Astrocyte (in vitro differentiated cells and primary cell): Measurements from ENCODE around the gene NBEA. TPM values are rescaled to one million over a fixed set of nuclear protein-coding genes. Genes with fewer than 3 reads are reported as not detected.

Experiments
- DNase-seq: peaks from one replicate; pipeline ENCODE4 v3.0.0-alpha.2; 2010; ENCODE audit warnings: low read depth
- FAIRE-seq: peaks from 2 replicates; lab custom pipeline; 2011; peaks lifted over from hg19 to GRCh38; lab: Jason Lieb, UNC
- H2AFZ ChIP-seq: 2 replicates; pipeline ENCODE4 v1.6.0; 2012; ENCODE audit warnings: low read depth, low read length, inconsistent platforms
- H3K27ac ChIP-seq: 2 replicates; pipeline ENCODE4 v1.5.1; 2011; ENCODE audit warnings: low read depth, low read length, inconsistent platforms
- H3K27me3 ChIP-seq: 2 replicates; pipeline ENCODE4 v1.6.0; 2011; ENCODE audit warnings: low read length, inconsistent platforms; ENCODE audit not compliant: insufficient read depth
- H3K36me3 ChIP-seq: 2 replicates; pipeline ENCODE4 v1.5.1; 2011; ENCODE audit warnings: low read length, inconsistent platforms; ENCODE audit not compliant: insufficient read depth
- H3K4me1 ChIP-seq: 2 replicates; pipeline ENCODE4 v1.5.1; 2011; ENCODE audit warnings: low read length, inconsistent platforms; ENCODE audit not compliant: insufficient read depth
- H3K4me2 ChIP-seq: 2 replicates; pipeline ENCODE4 v1.6.0; 2012; ENCODE audit warnings: low read length, inconsistent platforms
- H3K4me3 ChIP-seq: 2 replicates; pipeline ENCODE4 v1.5.1; 2011; ENCODE audit warnings: low read depth, mild to moderate bottlenecking, low read length, inconsistent platforms; ENCODE audit not compliant: insufficient read depth
- H3K79me2 ChIP-seq: 2 replicates; pipeline ENCODE4 v1.6.0; 2012; ENCODE audit warnings: mild to moderate bottlenecking, low read length, inconsistent platforms; ENCODE audit not compliant: insufficient read depth
- H3K9ac ChIP-seq: 2 replicates; pipeline ENCODE4 v1.6.0; 2012; ENCODE audit warnings: mild to moderate bottlenecking, low read length, inconsistent platforms
- H3K9me3 ChIP-seq: 2 replicates; pipeline ENCODE4 v1.5.1; 2012; ENCODE audit warnings: low read depth, mild to moderate bottlenecking, low read length, inconsistent platforms; ENCODE audit not compliant: insufficient read depth
- H4K20me1 ChIP-seq: 2 replicates; pipeline ENCODE4 v1.6.0; 2012; ENCODE audit warnings: low read length, inconsistent platforms; ENCODE audit not compliant: insufficient read depth
- H3K27ac Mint-ChIP-seq: one replicate; pipeline ENCODE4 v1.8.0; 2021; ENCODE audit warnings: mild to moderate bottlenecking, mixed read lengths; ENCODE audit not compliant: unreplicated experiment
- H3K27me3 Mint-ChIP-seq: one replicate; pipeline ENCODE4 v1.8.0; 2021; ENCODE audit warnings: low read depth, mixed read lengths; ENCODE audit not compliant: unreplicated experiment
- H3K36me3 Mint-ChIP-seq: one replicate; pipeline ENCODE4 v1.8.0; 2021; ENCODE audit warnings: low read depth, mixed read lengths; ENCODE audit not compliant: unreplicated experiment
- H3K4me1 Mint-ChIP-seq: one replicate; pipeline ENCODE4 v1.8.0; 2021; ENCODE audit warnings: low read depth, mixed read lengths; ENCODE audit not compliant: unreplicated experiment
- H3K4me3 Mint-ChIP-seq: one replicate; pipeline ENCODE4 v1.8.0; 2021; ENCODE audit warnings: mild to moderate bottlenecking, moderate library complexity, mixed read lengths; ENCODE audit not compliant: unreplicated experiment
- H3K9me3 Mint-ChIP-seq: one replicate; pipeline ENCODE4 v1.8.0; 2021; ENCODE audit warnings: mild to moderate bottlenecking, mixed read lengths; ENCODE audit not compliant: unreplicated experiment
- EZH2 ChIP-seq: IDR thresholded peaks from 2 replicates; pipeline ENCODE4 v1.6.1; 2012; ENCODE audit warnings: mild to moderate bottlenecking, low read length, inconsistent platforms; ENCODE audit not compliant: insufficient read depth
- total RNA-seq: library from RNA; stranded (reverse); gene quantifications from 2 replicates; pipeline ENCODE4 v1.2.1, GENCODE V29; 2021
- TF ChIP-seq, protein P1 (sequence below): IDR thresholded peaks from 2 replicates; pipeline ENCODE4 v1.5.1; 2011; ENCODE audit warnings: low read depth, mild to moderate bottlenecking, inconsistent platforms, low read length, moderate library complexity; ENCODE audit not compliant: insufficient read depth

NBEA gene
- total RNA-seq, 1 donor from 2014 or later: 7.8 TPM

DNA sequence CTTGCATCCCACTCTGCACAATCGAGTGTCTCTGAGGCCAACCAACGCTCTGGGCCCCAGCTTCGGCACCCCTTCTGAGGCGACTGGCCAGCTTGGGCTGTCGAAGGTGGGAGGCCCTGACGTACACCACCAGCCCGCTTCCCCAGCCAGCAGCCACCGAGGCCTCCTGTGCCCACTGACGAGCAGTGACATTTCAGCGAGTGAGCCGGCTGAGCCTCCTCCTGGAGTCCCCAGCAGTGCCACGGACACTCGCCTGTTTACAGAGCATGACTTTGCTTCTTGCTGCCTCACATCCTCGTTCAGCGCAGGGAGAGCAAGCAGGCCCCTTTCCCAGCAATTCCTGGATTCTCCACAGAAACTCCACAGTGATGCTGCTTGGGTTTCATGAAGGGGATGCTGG lies 774.7 kb downstream of the NBEA start:
- DNase-seq: no peak
- Mint-ChIP-seq H3K27me3 (peaks cover 6% of the 10 kb centered on the region), H3K27ac (no peak overlapping the region), H3K4me3 (no peak overlapping the region), H3K9me3 (no peaks in the 10 kb centered on the region), H3K36me3 (no peaks in the 10 kb centered on the region), H3K4me1 (no peaks in the 10 kb centered on the region)
- H3K4me3 ChIP-seq: no peak overlapping the region
- FAIRE-seq: no peak
- H3K27ac ChIP-seq: no peak overlapping the region
- no peaks in the 10 kb centered on the region for H3K79me2 ChIP-seq
- peaks cover 9% of the 10 kb centered on the region for H3K4me1 ChIP-seq
- TF ChIP-seq, protein P1, sequence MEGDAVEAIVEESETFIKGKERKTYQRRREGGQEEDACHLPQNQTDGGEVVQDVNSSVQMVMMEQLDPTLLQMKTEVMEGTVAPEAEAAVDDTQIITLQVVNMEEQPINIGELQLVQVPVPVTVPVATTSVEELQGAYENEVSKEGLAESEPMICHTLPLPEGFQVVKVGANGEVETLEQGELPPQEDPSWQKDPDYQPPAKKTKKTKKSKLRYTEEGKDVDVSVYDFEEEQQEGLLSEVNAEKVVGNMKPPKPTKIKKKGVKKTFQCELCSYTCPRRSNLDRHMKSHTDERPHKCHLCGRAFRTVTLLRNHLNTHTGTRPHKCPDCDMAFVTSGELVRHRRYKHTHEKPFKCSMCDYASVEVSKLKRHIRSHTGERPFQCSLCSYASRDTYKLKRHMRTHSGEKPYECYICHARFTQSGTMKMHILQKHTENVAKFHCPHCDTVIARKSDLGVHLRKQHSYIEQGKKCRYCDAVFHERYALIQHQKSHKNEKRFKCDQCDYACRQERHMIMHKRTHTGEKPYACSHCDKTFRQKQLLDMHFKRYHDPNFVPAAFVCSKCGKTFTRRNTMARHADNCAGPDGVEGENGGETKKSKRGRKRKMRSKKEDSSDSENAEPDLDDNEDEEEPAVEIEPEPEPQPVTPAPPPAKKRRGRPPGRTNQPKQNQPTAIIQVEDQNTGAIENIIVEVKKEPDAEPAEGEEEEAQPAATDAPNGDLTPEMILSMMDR: no peak
- TF ChIP-seq EZH2: no peak
- no peaks in the 10 kb centered on the region for H4K20me1 ChIP-seq
- no peak overlapping the region for H3K4me2 ChIP-seq
- H2AFZ ChIP-seq: no peak overlapping the region
- H3K27me3 ChIP-seq: no peaks in the 10 kb centered on the region
- no peaks in the 10 kb centered on the region for H3K36me3 ChIP-seq
- no peaks in the 10 kb centered on the region for H3K9me3 ChIP-seq
- no peak overlapping the region for H3K9ac ChIP-seq

DNA sequence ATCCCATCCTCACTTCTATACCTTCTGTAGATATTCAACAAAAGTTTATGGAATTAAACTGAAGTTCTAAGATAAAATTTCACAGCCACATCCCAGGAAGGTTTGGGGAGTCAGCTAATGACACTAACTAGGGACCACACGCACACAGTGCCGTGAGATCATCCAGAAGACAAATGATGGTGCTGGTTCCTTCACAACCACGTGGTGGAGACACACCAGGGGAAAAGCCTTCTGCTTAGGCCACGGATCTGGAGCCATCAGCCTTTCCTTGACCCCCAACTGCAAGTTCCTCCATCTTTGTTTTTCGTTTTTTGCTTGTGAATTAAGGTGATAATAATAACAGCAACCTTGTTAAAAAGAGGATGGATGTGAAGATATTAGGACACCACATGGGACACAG lies 776.0 kb downstream of the NBEA start:
- Histone ChIP-seq H3K9ac (no peak overlapping the region), H3K4me3 (no peak overlapping the region), H3K4me2 (no peak overlapping the region), H3K79me2 (no peaks in the 10 kb centered on the region), H3K9me3 (no peaks in the 10 kb centered on the region), H2AFZ (no peak overlapping the region), H3K4me1 (peaks cover 9% of the 10 kb centered on the region), H3K36me3 (no peaks in the 10 kb centered on the region), H3K27me3 (no peaks in the 10 kb centered on the region), H4K20me1 (no peaks in the 10 kb centered on the region), H3K27ac (no peak overlapping the region)
- TF ChIP-seq, protein P1: no peak
- Mint-ChIP-seq H3K9me3 (no peaks in the 10 kb centered on the region), H3K27me3 (peaks cover 8% of the 10 kb centered on the region), H3K4me3 (no peak overlapping the region), H3K4me1 (no peaks in the 10 kb centered on the region), H3K36me3 (no peaks in the 10 kb centered on the region), H3K27ac (no peak overlapping the region)
- FAIRE-seq: no peak
- DNase-seq: no peak

GRCh38 chr13:35720290-35720689 lies 778.2 kb downstream of the NBEA start:
- no peak overlapping the region for H3K4me3 ChIP-seq
- H3K9ac ChIP-seq: no peak overlapping the region
- no peak overlapping the region for H2AFZ ChIP-seq
- H3K36me3 ChIP-seq: no peaks in the 10 kb centered on the region
- TF ChIP-seq, protein P1: no peak
- no peak for TF ChIP-seq EZH2
- Mint-ChIP-seq H3K27me3 (peaks cover 8% of the 10 kb centered on the region), H3K36me3 (no peaks in the 10 kb centered on the region), H3K9me3 (no peaks in the 10 kb centered on the region), H3K4me1 (no peaks in the 10 kb centered on the region), H3K4me3 (no peak overlapping the region), H3K27ac (no peak overlapping the region)
- no peaks in the 10 kb centered on the region for H3K27me3 ChIP-seq
- H4K20me1 ChIP-seq: no peaks in the 10 kb centered on the region
- no peak for FAIRE-seq
- no peaks in the 10 kb centered on the region for H3K9me3 ChIP-seq
- no peaks in the 10 kb centered on the region for H3K79me2 ChIP-seq
- peak overlapping the region; percentile 79 for H3K4me2 ChIP-seq
- no peak overlapping the region for H3K27ac ChIP-seq
- peaks cover 3% of the 10 kb centered on the region for H3K4me1 ChIP-seq
- no peak for DNase-seq
